Skeletal muscle cell (primary cell): ENCODE data around the gene BNC2.

ENCODE experiments used
- DNase-seq: peaks from one replicate; pipeline ENCODE4 v3.0.0-alpha.2; 2010; ENCODE audit warnings: low read depth
- H3K4me3 ChIP-seq: 2 replicates; pipeline ENCODE4 v1.5.1; 2011; ENCODE audit warnings: low read depth, mild to moderate bottlenecking, control low read depth, low read length, moderate library complexity

BNC2 gene

DNA sequence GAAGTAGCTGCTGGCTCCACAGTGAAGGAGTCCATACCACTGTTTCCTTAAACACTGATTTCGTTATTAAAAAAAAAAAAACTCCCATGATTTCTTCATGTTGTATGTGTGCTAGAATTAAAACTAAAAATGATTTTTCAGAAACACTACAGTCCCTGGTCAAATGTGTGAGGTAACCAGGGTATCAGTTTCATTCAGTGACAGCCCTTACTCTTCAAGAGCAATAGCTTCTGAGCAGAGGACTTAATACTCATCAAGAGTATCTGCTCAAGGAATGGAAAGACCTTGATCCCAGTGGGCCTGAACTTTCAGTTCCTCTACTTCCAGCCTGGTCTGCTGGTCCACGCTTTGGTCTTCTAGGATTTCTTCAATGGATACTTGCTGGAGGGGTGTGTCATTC lies 95.1 kb downstream of the BNC2 start:
- no peak for DNase-seq

DNA sequence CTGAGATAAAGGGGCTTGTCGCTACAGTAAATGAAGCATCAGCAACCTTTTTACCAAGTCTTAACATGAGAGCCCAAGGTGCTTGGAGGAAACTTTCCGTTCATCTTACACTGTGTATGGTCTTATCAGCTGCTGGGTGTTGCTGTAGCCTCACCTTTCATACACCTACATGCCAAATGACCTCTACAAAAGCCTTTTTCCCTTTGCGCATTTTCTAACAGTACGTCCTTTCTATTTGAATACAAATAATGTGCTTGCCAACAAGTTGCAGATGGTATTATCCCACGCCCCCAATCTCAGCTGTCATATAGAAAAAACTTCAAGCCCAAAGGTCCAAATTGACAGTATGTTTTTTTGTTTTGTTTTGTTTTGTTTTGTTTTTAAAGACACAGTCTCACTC lies 96.9 kb downstream of the BNC2 start:
- H3K4me3 ChIP-seq, result no peak overlapping the region
- DNase-seq, result no peak

More for the DNA sequence above, 95.1 kb downstream of the BNC2 start:
- no peak overlapping the region for H3K4me3 ChIP-seq

DNA sequence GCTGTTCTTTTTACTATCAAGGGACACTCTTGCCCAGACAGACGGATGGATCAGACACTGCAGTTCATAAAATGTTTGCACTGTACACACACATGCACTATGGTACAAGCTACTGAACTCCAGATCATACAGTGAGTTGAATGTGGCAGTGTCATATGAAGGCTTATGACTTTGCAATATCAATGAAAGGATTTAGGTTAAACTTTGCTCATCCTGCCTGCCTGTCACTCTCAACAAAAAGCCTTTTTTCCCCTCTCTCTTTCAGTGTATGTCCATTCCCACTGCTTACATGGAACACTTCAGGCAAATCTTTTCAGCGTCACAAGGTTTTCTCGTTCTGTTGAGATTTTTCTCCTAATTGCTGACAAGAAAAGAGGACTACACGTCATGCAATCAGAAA lies 97.4 kb downstream of the BNC2 start:
- no peak for DNase-seq
- H3K4me3 ChIP-seq, result no peak overlapping the region

DNA sequence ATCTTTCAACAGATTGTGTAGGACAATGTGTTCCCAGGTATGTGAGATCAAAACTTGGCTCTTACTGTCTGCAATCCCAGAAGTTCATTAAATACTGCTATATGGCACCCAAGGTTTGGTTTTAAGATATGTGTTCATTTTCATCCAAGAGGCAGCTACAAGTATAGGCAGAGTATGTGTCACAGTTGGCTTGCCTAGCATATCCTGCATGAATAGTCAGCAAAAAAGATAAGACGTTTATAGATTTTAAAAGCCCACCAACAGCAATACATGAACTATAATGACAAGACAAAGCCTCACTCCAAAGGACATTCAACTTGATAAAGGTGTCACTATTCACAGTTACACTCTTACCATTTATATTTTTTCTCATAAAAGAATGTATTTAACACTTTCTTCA lies 99.1 kb downstream of the BNC2 start:
- H3K4me3 ChIP-seq, result no peak overlapping the region
- no peak for DNase-seq

DNA sequence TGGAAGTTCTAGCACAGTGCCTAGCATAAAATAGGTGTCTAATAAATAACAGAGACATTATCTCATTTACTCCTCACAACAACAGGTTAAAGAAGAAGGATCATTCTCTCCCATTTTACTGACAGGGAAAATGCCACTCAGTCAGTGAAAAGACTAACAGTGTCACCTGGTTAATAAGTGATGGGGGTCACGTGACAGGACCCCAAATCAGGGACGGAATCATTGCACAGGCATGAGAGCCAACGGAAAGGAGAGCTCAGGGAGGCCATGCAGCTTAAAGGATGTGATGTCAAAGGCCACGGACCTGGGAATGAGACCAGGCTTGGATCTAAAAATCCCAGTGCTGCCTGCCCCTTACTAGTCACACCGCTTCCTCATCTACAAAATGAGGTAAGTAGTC lies 101.2 kb downstream of the BNC2 start:
- DNase-seq, result no peak
- no peak overlapping the region for H3K4me3 ChIP-seq

DNA sequence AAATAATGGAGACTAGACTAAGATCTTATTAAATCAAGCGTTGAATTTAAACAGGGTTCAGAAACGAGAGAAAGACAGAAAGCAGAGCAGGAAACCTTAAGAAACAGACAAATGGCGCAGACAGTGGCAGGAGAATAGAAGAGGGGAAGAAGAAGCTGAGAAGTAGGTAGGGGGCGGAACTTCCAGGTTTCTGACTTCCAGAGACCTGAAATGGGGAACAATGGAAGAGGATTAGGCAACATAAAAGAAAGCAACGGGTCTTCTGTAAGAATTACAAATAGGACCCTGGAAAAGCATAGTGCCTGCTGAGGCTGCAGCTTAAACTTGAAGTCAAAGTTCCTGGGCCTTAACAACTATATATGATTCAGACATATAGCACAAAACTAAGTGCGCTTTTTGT lies 101.7 kb downstream of the BNC2 start:
- DNase-seq, result no peak
- no peak overlapping the region for H3K4me3 ChIP-seq

DNA sequence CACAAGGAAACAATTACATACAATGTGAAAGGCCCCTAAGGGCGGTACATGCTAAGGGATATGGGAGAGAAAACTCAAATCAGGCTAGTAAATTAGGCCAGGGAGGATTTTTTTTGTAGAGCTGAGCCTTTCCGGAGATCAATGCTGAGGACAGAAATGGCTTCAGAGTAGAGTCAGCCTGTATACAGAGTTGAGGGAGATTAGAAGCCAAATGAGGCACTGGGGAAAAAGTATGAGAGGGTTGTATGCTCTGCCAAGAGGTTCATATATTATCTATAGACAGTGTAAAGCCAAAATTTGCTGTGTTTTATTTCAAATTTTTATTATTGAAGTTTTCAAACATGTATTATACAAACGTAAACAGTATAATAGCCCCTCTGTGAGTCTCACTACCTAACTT lies 103.1 kb downstream of the BNC2 start:
- DNase-seq, result no peak
- H3K4me3 ChIP-seq, result no peak overlapping the region

DNA sequence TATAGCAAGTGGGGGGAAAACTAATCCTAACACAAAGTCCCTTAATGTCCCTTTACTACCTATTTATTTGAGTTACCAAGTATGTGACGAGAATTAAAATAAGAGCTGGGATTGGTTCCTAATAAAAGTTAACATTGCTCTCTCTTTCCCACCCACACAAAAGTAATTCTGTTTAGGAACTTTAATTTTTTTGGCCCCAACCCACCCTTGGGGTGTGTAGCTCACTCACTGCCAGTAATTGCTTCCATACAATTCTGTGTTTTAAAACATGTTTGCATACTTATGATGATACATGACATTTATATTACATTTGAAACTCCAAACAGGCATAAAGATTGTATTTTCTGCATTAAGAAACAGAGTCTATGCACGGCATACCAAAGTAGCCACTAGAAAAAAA lies 106.5 kb downstream of the BNC2 start:
- no peak for DNase-seq
- no peak overlapping the region for H3K4me3 ChIP-seq

DNA sequence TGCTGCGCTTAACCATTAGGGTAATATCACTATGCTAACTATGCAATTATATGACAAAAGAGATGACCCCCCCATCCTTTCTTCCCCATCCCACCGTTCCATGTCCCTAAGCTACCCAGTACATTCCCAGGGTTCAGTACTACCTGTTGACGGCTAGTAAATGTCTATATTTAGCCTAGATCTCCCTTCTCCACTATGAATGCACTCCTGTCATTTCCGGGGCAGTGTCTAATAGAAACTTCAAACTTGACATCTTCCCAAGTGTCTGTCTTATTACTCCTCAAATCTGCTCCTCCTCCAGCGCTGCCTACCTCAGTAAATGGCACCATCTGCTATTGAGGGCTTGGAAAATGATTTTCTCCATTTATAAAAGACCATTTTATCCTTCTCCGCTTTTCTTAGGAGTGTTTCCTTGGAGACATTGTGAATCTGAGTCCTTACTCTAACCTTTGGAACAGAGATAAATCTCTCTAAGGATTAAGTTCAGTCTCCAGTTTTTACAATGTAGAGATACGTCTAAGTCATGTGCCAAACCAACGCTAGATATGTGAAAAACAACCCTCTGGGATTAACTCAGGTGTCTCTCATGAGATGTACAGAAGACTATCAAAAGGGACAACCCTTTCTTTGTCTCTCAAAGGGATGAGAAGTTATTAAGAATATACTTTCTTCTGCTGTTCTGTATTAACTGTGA lies 114.9 kb downstream of the BNC2 start:
- DNase-seq, result no peak

DNA sequence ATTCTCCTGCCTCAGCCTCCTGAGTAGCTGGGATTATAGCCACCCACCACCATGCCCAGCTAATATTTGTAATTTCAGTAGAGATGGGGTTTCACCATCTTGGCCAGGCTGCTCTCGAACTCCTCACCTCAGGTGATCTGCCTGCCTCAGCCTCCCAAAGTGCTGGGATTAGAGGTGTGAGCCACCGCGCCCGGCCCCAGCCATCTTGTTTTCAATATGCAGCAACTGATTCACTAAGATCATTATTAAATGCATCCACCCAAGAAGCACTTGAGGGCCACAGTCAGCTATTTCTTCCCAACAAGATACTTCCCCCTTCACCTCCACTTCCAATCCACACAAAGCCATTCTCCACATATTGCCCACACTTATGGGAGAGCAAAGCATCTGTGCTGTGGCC lies 115.8 kb downstream of the BNC2 start:
- DNase-seq, result no peak
- no peak overlapping the region for H3K4me3 ChIP-seq

More for the DNA sequence above, 114.9 kb downstream of the BNC2 start:
- no peak overlapping the region for H3K4me3 ChIP-seq

DNA sequence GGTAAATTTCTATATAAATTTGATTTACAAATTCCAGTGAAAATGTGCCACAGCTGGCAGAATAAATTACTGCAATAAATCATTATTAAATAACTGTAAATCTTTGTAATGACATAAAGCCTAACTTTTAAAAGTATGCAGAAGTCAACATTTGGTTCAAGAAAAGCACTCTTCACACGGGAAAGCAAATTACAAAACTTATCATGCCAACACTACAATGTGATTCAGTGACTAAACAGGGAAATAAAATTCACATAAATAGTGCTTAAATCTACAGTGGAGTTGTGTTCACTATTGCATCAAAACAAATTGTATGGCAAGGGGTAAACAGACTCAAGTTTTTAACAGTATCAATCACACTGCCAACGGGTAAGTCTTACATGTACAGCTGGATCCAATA lies 117.2 kb downstream of the BNC2 start:
- H3K4me3 ChIP-seq, result no peak overlapping the region
- DNase-seq, result no peak

DNA sequence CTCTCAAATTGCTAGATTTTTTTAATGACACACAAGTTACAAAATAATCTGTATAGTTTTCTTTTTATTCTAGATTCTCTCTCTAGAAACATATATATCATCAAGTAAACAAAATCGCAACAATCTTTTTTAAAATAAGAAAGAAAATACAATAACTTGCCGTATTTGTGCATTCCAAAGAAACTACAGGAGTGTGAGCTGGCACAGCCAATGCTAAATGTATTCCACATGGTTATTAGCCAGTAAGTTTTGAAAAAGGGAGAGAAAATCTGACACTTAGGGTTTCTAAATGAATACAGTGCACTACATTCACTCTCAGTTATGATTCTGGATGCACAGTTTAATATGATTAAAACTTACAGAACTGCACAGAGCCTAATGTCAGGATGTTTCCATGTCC lies 117.9 kb downstream of the BNC2 start:
- H3K4me3 ChIP-seq, result no peak overlapping the region

DNA sequence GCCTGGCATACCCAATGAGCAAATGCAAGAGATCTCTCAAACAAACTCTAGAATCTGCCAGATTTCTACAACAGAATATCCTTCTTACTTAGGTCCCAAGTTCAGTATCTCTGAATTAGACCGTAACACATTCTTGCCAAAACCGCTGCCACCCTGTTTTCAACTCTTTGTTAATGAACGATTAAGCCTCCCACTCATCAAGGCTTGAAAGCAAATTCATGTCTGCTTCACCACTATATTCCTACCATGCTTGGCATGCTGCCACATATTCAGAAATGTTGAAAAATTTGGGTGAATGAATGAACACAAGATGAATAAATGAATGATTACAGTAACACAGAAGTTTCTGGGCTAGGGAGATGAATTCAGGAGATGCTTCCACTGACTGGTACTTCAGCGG lies 119.9 kb downstream of the BNC2 start:
- H3K4me3 ChIP-seq, result no peak overlapping the region

More for the DNA sequence above, 117.9 kb downstream of the BNC2 start:
- no peak for DNase-seq

DNA sequence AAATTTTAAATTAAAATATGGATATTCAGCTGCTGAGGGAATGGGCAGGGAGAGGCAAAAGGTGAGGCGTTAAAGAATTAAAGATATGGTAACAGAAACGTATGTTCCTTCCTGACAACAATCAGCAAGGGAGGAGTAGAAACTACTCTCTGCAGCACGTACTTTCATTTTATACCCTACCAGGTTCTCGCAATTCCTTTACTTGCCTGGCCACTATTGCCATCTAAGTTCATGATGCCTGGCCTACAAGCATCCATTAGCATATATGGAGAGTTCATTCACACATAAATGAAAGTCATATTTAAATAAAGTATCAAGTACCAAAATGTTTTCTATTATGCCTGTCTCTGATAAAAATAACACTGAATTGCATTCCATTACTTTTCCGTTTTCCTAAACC lies 125.1 kb downstream of the BNC2 start:
- H3K4me3 ChIP-seq, result no peak overlapping the region
- no peak for DNase-seq

More for the DNA sequence above, 119.9 kb downstream of the BNC2 start:
- DNase-seq, result no peak

DNA sequence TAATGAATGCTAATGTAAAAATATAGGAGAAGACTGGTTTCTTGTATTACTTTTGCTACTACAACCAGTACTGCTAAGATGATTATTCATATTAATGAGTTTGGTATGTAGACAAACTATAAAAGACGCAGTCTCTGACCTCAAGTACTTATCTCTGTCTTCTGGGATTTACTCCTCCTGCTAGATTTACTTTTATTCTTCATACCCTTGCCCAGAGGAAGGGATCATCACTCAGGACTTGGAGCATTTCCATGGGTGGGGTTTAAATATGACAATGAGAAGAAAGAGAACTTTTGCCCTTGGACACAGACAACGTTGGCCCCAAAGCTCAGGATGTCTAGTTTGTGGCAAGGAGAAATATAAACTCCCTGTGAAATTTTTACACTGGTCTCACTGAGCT lies 126.1 kb downstream of the BNC2 start:
- peak; percentile 63 for DNase-seq
- H3K4me3 ChIP-seq, result no peak overlapping the region

DNA sequence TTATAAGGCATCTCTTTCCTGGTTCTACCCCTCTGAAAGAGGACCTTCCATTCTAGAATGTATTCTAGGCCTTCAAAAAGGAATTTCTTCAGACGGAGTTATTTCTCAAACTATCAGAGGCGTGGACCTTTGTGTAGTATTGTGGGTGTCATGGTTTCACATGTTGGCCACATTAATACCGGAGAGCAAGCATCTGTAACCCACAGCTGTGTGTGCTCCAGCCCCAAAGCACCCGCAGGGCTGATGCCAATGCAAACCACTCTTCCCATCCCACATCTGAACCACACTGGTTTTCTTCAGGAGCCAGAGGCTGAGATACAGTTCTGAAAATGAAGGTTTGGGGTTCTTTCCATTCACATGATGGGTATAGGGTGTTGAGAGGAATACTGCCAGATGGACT lies 127.1 kb downstream of the BNC2 start:
- no peak overlapping the region for H3K4me3 ChIP-seq
- DNase-seq, result no peak

DNA sequence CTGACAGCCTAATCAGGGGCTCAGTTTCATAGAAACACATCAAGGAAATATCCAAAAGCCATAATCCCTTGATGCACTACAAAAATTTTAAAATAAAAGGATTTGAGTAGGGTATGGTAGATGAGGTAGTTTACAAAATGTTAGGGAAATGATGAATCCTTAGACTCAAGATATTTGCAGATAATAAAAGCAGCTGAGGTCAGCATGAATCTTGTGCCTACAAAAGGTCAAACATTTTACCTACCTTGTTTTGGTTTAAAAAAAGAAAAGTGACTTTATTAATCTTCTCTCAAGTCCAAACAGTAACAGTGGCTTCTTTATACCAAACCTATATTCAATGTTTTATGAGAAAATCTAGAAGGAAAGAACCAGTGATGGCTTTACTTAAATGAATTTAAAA lies 135.5 kb downstream of the BNC2 start:
- no peak for DNase-seq
- no peak overlapping the region for H3K4me3 ChIP-seq

DNA sequence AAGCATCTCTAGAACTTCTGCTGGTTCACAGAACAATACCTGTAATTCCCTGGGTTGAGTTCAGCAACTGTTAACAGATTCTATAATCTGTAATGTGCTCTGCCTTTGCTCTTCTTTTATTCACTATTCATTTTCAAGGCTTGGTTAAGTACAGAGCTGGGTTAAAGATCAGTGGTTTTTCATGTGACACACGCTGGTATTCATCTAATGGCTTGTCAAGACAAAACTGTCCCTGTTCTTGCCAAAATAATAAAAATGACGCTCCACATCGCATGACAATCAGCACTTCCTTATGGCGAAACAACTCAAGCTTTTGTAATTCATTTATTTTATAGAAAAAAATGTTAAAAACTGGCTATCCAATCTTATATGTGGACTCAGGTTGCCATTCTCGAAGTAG lies 137.9 kb downstream of the BNC2 start:
- no peak for DNase-seq
- H3K4me3 ChIP-seq, result no peak overlapping the region

DNA sequence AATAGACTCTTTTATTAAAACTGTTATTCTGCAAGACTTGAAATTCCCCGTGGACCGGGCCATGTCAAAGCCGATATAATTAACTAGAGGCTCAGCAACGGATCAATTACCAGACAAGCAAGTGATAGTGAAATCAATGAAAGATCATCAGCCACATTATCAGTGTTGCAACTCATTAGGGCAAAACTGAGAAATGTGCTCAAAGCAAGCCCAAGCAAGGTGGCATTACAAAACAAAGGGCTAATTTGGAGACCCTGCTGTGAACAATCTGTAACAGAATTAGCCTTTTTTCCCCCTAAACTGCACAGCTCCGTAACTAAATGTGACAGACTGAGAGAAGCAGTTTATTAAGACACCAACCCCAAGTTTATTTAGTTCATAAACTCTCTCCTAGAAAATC lies 140.3 kb downstream of the BNC2 start:
- DNase-seq, result no peak
- H3K4me3 ChIP-seq, result no peak overlapping the region

DNA sequence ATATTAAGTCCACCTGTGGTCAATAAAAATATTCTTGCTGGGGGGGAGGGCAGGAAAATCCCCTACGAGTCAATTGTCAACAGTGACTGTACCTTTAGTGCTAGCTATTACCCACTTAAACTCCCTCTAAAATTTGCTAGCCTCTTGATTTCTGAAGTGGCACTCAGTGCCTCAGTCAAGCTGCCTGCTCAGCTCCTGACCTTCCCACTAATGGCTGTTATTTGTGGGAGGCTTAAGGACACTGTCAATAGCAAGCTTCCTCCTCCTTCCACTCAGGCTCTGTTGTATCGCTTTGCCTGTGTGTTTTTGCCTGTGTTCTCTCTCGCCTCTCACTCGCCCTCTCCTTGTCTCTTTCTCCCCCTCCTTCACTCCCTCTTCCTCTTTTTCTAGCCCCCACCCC lies 140.8 kb downstream of the BNC2 start:
- H3K4me3 ChIP-seq, result no peak overlapping the region
- DNase-seq, result no peak

DNA sequence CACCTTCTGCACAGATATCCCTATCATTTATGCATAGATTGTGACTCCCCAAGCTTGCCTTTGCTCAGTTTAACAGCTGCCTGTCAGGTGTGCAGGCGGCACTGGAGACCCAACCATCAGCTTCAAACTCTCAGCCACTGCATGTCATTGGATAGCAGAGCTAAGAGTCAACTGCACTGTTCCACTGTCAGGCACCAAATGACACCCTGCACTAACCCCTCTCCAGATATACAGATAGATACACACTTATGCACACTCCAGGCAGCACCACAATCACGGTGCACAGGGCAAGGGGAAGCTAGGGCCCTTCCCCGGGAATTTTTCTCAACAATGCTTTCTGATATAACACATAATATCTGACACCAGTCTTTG lies 142.3 kb downstream of the BNC2 start:
- DNase-seq, result no peak
- peak overlapping the region; percentile 59 for H3K4me3 ChIP-seq
